Heart right ventricle (tissue), 16 donors: ENCODE data around the gene SFXN4. TPM values are rescaled to one million over a fixed set of nuclear protein-coding genes. Genes with fewer than 3 reads are reported as not detected.

Experiments
- ATAC-seq, 8 donors: fragments of 200-7000 bp; cut with Tn5 transposase; one replicate each; pipeline ENCODE4 v1.9.1; 2020; ENCODE audit warnings: mild to moderate bottlenecking in 8 of 8, moderate library complexity in 8 of 8, moderate number of reproducible peaks in 1 of 8
- DNase-seq, 2 donors: peaks; one replicate each; pipeline ENCODE4 v3.0.0-alpha.2; 2020
- H3K27ac ChIP-seq, 10 donors: fragments of 200-600 bp; sonication (generic) in 2 of 10; one replicate each; pipeline versions ENCODE4 v1.5.0 to v1.8.0; 2020 to 2022; ENCODE audit warnings: mild to moderate bottlenecking in 3 of 10
- H3K27me3 ChIP-seq, 7 donors: fragments of 200-600 bp; one replicate each; pipeline ENCODE4 v1.8.0; 2021 to 2022; ENCODE audit warnings: mild to moderate bottlenecking in 2 of 7
- H3K36me3 ChIP-seq, 9 donors: fragments of 200-600 bp; sonication (generic) in 1 of 9; one replicate each; pipeline versions ENCODE4 v1.5.0 to v1.8.0; 2020 to 2022; ENCODE audit warnings: mild to moderate bottlenecking in 2 of 9
- H3K4me1 ChIP-seq, 9 donors: fragments of 200-600 bp; sonication (generic) in 1 of 9; one replicate each; pipeline versions ENCODE4 v1.5.0 to v1.8.0; 2020 to 2022; ENCODE audit warnings: mild to moderate bottlenecking in 4 of 9
- H3K4me3 ChIP-seq, 10 donors: fragments of 200-600 bp; sonication (generic) in 2 of 10; one replicate each; pipeline versions ENCODE4 v1.5.0 to v1.8.0; 2020 to 2022; ENCODE audit warnings: mild to moderate bottlenecking in 7 of 10, moderate library complexity in 2 of 10
- H3K9me3 ChIP-seq, 11 donors: fragments of 200-600 bp in 10 of 11; sonication (generic) in 2 of 11; one replicate each; pipeline versions ENCODE4 v1.5.0 to v1.8.0; 2013 to 2022; ENCODE audit warnings: mild to moderate bottlenecking in 2 of 11, control low read depth in 1 of 11, moderate library complexity in 1 of 11
- WGBS, 2 donors: extraction: QIAGEN DNeasy Blood & Tissue Kit; methylation state at CpG; one replicate each; pipeline ENCODE4 v1.1.7; 2013; ENCODE audit warnings: inconsistent platforms in 1 of 2; 5-methylcytosine and 5-hydroxymethylcytosine counted together
- intact Hi-C, 10 donors: fragments of 100-400 bp; cut with DNase I; formaldehyde crosslinking; loops; one replicate each; pipeline versions ENCODE4 v1.11.1 to v1.14.2; 2022
- long read RNA-seq, 3 donors: library from polyadenylated mRNA; unstranded; transcript quantifications; one replicate each; pipeline ENCODE4 v2.0.0, GENCODE V29; 2020 to 2021
- polyA plus RNA-seq, 2 donors: library from polyadenylated mRNA; stranded (reverse); fragments of 200-250 nt; gene quantifications; one replicate each; pipeline ENCODE4 v1.2.3, GENCODE V29; 2013
- total RNA-seq, 10 donors: library from RNA; stranded (reverse); fragmentation: NEBNext Ultra II Directional in 3 of 10; extraction: Animal tissue kit (Norgen Biotek cat#: 25700) in 3 of 10; gene quantifications; one replicate each; pipeline versions ENCODE4 v1.2.1 to v1.2.4, GENCODE V29; 2021 to 2023
- TF ChIP-seq, protein P1 (sequence below), 9 donors: fragments of 200-600 bp; sonication (generic) in 2 of 9; IDR thresholded peaks; one replicate each; pipeline versions ENCODE4 v1.5.0 to v1.8.0; 2021 to 2022; ENCODE audit warnings: antibody characterized with exemption in 9 of 9, mild to moderate bottlenecking in 5 of 9, moderate library complexity in 1 of 9
- donor health status: Arrhythmogenic right ventricular cardiomyopathy.
- donor health status: ischemic (EF 13 %, LVEDD 7.1; RV severe dilation, severe dysfunction).
- donor health status: healthy with polysubstance abuse.
- donor health status: DM: no; HTN: yes; CAD: no.
- donor health status: DM: no; HTN: no; CAD: no.
- donor health status: ischemic (EF 25% LVEDD 6.9; RV normal size, moderate dysfunction).
- donor health status: ischemic (EF 25% LVEDD 5.7; RV mildly dilated, moderate dysfunction).
- donor health status: healthy.
- donor health status: DM: yes; HTN: yes; CAD: no.
- donor health status: Ischemic cardiomyopathy.
- donor health status: ischemic (EF 35%, LVEDD 5.7; RV mildly dilated, moderate dysfunction).
- donor health status: nonischemic (EF 11% LVEDD 7.7; RV severe dilation, severe dysfunction).
- donor health status: DM: yes; HTN: yes; CAD: no.
- donor health status: PGD.
- donor health status: ischemic (EF 29% LVEDD 5.4; RV normal size, mild dysfunction).
- donor health status: nonischemic (EF 23%, LVEDD 6.1; RV moderate dilation, normal function).

The SFXN4 gene
- total RNA-seq, result 10 to 100 TPM; 32.3 to 53.1 (median 43.3) TPM
- 10 to 100 TPM; 65.6 to 95.2 TPM for polyA plus RNA-seq
- long read RNA-seq, donor 1, transcript SFXN4-201 (14 exons, 1,363 nt), result major isoform, 35 of 53 reads
- long read RNA-seq, donor 1, partial matches to known transcripts, result 2 of 53 reads
- long read RNA-seq, donor 1, other reads (novel, unspliced or antisense), result 16 of 53 reads
- long read RNA-seq, donor 2, transcript SFXN4-201 (14 exons, 1,363 nt), result major isoform, 30 of 52 reads
- long read RNA-seq, donor 2, partial matches to known transcripts, result 4 of 52 reads
- long read RNA-seq, donor 2, other reads (novel, unspliced or antisense), result 18 of 52 reads
- long read RNA-seq, donor 3, transcript SFXN4-201 (14 exons, 1,363 nt), result major isoform, 101 of 146 reads
- long read RNA-seq, donor 3, partial matches to known transcripts, result 3 of 146 reads
- long read RNA-seq, donor 3, other reads (novel, unspliced or antisense), result 42 of 146 reads

GRCh38 chr10:119165171-119166117 is at the start of gene SFXN4:
TSS of gene SFXN4 (minus strand) at chr10:119165714. CDS start at chr10:119165647, 67 bp downstream.
- WGBS, 2 donors, result 0 to 1% methylated on average over 89 to 90 of the region's 90 CpGs
- H3K27me3 ChIP-seq, result no peaks in the 10 kb centered on the region
- H3K4me1 ChIP-seq, result peaks cover 0 to 32% (median 19%) of the 10 kb centered on the region in 9 donors
- peaks cover 0 to 68% (median 26%) of the 10 kb centered on the region in 9 donors for H3K36me3 ChIP-seq
- TF ChIP-seq, protein P1, sequence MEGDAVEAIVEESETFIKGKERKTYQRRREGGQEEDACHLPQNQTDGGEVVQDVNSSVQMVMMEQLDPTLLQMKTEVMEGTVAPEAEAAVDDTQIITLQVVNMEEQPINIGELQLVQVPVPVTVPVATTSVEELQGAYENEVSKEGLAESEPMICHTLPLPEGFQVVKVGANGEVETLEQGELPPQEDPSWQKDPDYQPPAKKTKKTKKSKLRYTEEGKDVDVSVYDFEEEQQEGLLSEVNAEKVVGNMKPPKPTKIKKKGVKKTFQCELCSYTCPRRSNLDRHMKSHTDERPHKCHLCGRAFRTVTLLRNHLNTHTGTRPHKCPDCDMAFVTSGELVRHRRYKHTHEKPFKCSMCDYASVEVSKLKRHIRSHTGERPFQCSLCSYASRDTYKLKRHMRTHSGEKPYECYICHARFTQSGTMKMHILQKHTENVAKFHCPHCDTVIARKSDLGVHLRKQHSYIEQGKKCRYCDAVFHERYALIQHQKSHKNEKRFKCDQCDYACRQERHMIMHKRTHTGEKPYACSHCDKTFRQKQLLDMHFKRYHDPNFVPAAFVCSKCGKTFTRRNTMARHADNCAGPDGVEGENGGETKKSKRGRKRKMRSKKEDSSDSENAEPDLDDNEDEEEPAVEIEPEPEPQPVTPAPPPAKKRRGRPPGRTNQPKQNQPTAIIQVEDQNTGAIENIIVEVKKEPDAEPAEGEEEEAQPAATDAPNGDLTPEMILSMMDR (IDR thresholded peaks at IDR 0.05), result peak in 3 of 9 donors; percentile 17 to 33 (median 29)
- peak within 1 kb of the TSS; percentile 36 to 98 (median 85) for H3K4me3 ChIP-seq
- no peaks in the 10 kb centered on the region for H3K9me3 ChIP-seq
- intact Hi-C loops, result loop anchor here in 2 of 10 donors (1.0 to 5.0 kb wide), 2 partner anchors 85 to 88 kb away; partner anchors contain the start of gene EIF3A (in 1 of the 2)
- peak; percentile 94 to 98 (median 96) for ATAC-seq
- peak within 1 kb of the TSS; percentile 39 to 96 (median 96) for H3K27ac ChIP-seq
- peak; percentile 80 to 84 for DNase-seq

DNA sequence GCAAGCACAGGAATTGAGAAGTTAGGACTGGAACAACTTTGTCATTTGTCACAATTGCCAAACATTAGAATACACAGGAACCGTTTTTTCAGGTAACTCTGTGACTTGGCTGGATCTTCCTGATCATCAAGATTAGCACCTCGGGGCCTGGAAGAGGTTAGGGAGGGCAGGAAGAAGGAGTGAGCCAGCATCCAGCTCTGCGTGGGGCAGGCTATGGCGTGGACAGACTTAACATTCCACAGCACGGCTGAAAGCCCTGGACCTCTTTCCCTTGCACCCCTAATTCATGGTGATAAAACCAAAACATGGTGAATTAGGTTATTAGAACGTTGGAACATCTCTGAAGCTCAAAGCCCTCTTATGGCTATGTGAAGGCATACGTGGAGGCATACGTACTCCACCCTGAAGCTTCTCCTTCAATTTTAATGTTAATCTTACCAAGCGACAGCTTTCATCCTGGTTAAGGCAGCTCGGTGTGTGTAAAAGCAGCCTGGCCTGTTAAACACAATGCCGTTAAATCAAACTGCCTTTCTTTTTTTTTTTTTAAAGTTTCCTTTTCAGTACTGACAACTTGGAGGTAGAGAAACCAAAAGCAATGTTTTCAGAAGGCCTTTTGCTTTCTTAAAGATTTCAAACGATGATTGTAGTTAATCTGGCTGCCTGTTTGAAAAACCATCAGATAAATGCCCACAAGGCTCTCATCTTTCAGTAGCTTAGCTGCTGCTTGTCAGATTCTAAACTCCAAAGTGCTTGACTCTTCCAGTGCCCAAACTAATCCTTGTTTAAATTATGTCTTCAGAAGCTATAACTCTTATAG is 46.3 kb upstream of the SFXN4 start:
- no peak for ATAC-seq
- 25 to 27% methylated on average over 12 of the region's 12 CpGs for WGBS, 2 donors
- no peak for DNase-seq
- Histone ChIP-seq H3K27me3 (no peaks in the 10 kb centered on the region), H3K36me3 (peaks cover 0 to 21% (median 0%) of the 10 kb centered on the region in 9 donors), H3K4me1 (peaks cover 3 to 84% (median 75%) of the 10 kb centered on the region in 9 donors), H3K9me3 (no peaks in the 10 kb centered on the region), H3K4me3 (peak overlapping the region in 7 of 10 donors; percentile 4 to 99 (median 22)), H3K27ac (peak overlapping the region in 9 of 10 donors; percentile 53 to 99 (median 97))
- TF ChIP-seq, protein P1 (IDR thresholded peaks at IDR 0.05), result no peak
- intact Hi-C loops, result loop anchor here in 4 of 10 donors (5.0 to 10.0 kb wide), 3 partner anchors 40 to 83 kb away; no protein-coding TSS in a partner anchor

GRCh38 chr10:119211176-119211575 is 45.7 kb upstream of the SFXN4 start:
- Histone ChIP-seq H3K27me3 (no peaks in the 10 kb centered on the region), H3K4me1 (peaks cover 3 to 82% (median 76%) of the 10 kb centered on the region in 9 donors), H3K27ac (peak overlapping the region in 9 of 10 donors; percentile 53 to 99 (median 97)), H3K36me3 (peaks cover 0 to 21% (median 0%) of the 10 kb centered on the region in 9 donors), H3K9me3 (no peaks in the 10 kb centered on the region), H3K4me3 (peak overlapping the region in 5 of 10 donors; percentile 13 to 99 (median 29))
- 65 to 71% methylated on average over 3 of the region's 3 CpGs for WGBS, 2 donors
- intact Hi-C loops, result loop anchor here in 4 of 10 donors (5.0 to 10.0 kb wide), 3 partner anchors 41 to 84 kb away; no protein-coding TSS in a partner anchor
- TF ChIP-seq, protein P1 (IDR thresholded peaks at IDR 0.05), result no peak
- DNase-seq, result no peak
- no peak for ATAC-seq
